EL (cell line): ENCODE results near the gene PIR.

Experiments used
- DNase-seq: peaks from one replicate; pipeline ENCODE4 v3.0.0-alpha.2; 2016

Gene PIR

GRCh38 chrX:15493118-15493962 lies at the start of gene PIR:
Gene PIR, minus strand, starts transcription at chrX:15493333. Its CDS starts 2,076 bp downstream, at chrX:15491257.
- peak; percentile 80 for DNase-seq

- no peak for DNase-seq
Observed at GRCh38 chrX:15530318-15530717, 37.2 kb upstream of the PIR start.

- DNase-seq: no peak
Observed at GRCh38 chrX:15529165-15529564, 36.0 kb upstream of the PIR start.

- DNase-seq: no peak
Observed at GRCh38 chrX:15525664-15526416, 32.7 kb upstream of the PIR start.

GRCh38 chrX:15524417-15524816 lies 31.3 kb upstream of the PIR start:
- DNase-seq: peak; percentile 0

- DNase-seq: no peak
Observed at GRCh38 chrX:15523088-15523487, 30.0 kb upstream of the PIR start.

- no peak for DNase-seq
Observed at GRCh38 chrX:15522464-15522863, 29.3 kb upstream of the PIR start.

GRCh38 chrX:15515931-15516330 lies 22.8 kb upstream of the PIR start:
- no peak for DNase-seq

DNA sequence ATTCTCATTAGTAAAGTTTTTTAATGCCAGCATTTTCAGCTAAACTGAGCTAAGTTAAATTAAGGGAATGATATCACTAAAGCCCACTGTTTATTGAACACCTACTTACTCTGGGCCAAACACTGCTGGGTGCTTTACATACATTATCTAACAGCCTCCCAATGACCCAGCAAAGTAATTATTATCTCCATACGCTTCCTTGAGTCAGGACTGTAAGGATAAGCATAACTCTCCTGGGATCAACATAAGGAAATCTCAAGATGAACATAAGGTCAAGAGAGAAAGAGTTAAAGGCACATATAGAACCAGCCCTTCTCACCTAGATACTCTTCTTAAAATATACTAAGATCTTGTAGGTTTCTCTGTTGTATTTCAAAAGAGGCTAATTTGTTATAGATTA lies 21.1 kb upstream of the PIR start:
- no peak for DNase-seq

GRCh38 chrX:15512401-15512965 lies 19.4 kb upstream of the PIR start:
- no peak for DNase-seq

GRCh38 chrX:15511563-15511962 lies 18.4 kb upstream of the PIR start:
- no peak for DNase-seq

GRCh38 chrX:15509845-15510244 lies 16.7 kb upstream of the PIR start:
- DNase-seq: no peak

DNA sequence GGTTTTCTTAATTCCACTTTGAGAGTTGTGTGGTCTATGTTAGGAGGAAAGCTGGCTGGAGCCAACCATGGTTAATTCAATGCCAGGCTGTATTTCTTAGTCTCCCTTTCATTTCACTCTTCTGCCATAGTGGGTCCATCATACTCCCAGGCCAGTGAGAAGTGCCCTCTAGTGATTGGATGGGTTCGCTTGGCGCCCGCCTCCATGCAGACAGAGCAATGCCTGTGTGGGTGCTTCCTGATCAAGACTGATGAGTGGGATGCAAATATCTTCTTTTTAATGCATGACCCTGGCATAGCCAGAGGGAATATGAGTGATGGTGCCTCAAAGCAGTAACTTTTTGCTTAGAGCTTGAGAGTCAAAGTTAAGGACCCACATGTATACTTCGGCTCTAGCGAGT lies 13.9 kb upstream of the PIR start:
- no peak for DNase-seq

GRCh38 chrX:15505101-15505500 lies 12.0 kb upstream of the PIR start:
- no peak for DNase-seq

DNA sequence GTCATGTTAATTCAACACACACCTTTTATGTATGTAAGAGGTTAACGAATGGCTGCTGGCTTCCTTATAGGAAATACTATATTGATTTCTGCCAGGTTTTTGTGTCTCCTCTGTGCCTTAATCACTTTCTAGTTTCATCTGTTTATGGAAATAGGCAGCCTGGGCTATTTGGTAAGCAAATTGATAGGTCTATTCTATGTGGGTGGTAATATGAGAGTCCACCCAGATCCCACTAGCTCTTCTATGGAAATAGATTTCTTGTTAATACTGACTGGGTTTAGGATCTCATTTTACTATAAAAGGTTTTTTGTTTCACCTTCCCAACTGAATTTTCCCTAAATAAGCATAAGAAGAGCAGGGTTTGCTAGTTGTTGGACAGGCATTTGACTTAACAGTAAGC lies 11.5 kb upstream of the PIR start:
- DNase-seq: no peak

- DNase-seq: no peak
Observed at GRCh38 chrX:15501506-15501905, 8.4 kb upstream of the PIR start.

DNA sequence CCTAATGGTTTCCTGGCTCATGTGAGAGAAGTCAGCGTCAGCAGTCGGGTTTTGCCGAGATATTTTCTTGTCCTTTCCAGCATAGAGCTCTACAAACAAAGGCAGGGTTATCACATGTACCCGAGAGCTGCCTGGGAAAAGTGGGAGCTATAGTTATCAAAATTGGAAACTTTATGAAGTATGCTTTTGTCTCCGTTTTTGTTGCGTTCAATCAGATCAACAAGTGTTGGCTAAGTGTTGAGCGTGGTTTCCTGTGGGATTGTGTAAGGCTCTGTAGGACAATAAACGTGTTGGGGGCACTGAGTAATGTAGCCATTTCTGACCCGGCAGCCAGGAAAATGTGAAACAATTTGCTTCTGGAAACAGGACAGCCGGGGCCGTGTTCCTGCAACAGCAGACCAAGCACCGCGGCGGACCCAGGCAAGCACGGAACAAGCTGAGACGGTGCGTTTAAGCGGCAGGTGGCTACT lies 7.4 kb upstream of the PIR start, which contains the start of gene BMX:
Gene BMX, plus strand, starts transcription at position 311 of the 470 bp plus-strand sequence. CDS start 7,547 bp downstream, outside the sequence.
- no peak for DNase-seq

- no peak for DNase-seq
Observed at GRCh38 chrX:15499976-15500375, 6.8 kb upstream of the PIR start.

- no peak for DNase-seq
Observed at GRCh38 chrX:15498741-15499140, 5.6 kb upstream of the PIR start.

DNA sequence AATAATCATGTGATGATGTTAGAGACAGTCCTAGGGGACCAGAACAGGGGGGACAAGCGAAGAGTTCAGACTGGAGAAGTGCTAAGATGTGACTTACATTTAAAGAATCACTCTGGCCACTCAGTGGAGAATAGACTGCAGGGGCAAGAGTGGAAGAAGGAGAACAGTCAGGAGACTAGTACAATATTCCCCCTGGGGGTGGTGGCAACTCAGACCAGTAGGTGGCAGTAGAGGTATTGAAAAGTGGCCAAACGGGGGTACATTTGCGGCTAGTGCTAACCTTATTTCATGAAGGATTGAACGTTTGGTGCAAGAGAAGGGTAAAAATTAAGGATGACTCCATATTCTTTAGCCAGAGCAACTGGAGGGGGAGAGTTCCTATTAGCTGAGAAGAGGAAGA lies 4.7 kb upstream of the PIR start:
- DNase-seq: peak; percentile 18

DNA sequence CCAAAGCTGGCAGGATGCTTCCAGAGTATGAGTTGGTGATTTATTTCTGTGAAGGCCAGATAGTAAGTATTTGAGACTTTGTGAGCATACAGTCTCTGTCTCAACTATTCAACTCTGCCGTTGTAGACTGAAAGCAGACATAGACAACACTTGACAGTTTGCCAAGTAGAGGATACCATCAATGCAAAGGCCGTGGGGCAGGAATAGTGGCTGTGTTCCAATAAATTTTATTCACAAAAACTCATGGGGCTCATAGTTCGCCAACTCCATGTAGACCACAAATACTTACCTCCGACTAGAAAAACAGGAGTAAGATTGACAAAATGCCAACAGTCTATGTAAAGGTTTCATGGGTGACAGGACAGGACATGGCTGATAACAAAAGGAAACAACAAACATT lies 3.7 kb upstream of the PIR start:
- no peak for DNase-seq

GRCh38 chrX:15495801-15496200 lies 2.7 kb upstream of the PIR start:
- no peak for DNase-seq

- DNase-seq: no peak
Observed at GRCh38 chrX:15492469-15492868, 664 bp downstream of the PIR start.

DNA sequence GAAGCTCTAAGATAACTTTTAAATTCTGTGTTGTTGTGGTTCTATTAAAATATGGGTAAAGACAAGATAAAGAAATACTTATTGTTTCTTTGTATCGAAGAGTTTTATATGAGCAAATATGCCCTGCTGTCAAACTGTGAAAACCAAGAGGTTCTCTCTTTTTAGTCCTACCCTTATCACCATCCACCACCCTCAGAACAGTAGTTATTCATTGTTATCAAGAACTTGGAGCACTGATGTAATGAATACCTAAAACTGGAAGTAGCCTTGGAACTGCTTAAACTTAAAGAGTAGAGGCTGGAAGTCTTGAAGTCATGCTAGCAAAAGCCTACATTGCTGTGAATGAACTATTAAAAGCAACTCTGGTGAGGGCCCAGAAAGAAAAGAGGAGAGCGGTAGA lies 9.2 kb downstream of the PIR start:
- no peak for DNase-seq
